Left lung (tissue), 10 donors: ENCODE results near the gene PDE4D. TPM values are rescaled to one million over a fixed set of nuclear protein-coding genes. Genes with fewer than 3 reads are reported as not detected.

ENCODE experiments used
- ATAC-seq: fragments of 200-7000 bp; cut with Tn5 transposase; one replicate; pipeline ENCODE4 v1.9.1; 2020; ENCODE audit warnings: moderate library complexity
- DNase-seq, 4 donors: peaks; one replicate each; pipeline ENCODE4 v3.0.0-alpha.2; 2013 to 2020
- H3K27ac ChIP-seq, 2 donors: fragments of 200-600 bp; sonication (generic) in 1 of 2; one replicate each; pipeline versions ENCODE4 v1.5.0 to v1.8.0; 2020 to 2021
- H3K27me3 ChIP-seq, 2 donors: fragments of 200-600 bp; sonication (generic) in 1 of 2; one replicate each; pipeline versions ENCODE4 v1.5.0 to v1.8.0; 2020 to 2021
- H3K36me3 ChIP-seq, 2 donors: fragments of 200-600 bp; sonication (generic) in 1 of 2; one replicate each; pipeline versions ENCODE4 v1.5.0 to v1.8.0; 2020 to 2021
- H3K4me1 ChIP-seq, 2 donors: fragments of 200-600 bp; one replicate each; pipeline ENCODE4 v1.8.0; 2021
- H3K4me3 ChIP-seq, 2 donors: fragments of 200-600 bp; sonication (generic) in 1 of 2; one replicate each; pipeline versions ENCODE4 v1.5.0 to v1.8.0; 2020 to 2021; ENCODE audit warnings: mild to moderate bottlenecking in 1 of 2
- H3K9me3 ChIP-seq, 2 donors: fragments of 200-600 bp; sonication (generic) in 1 of 2; one replicate each; pipeline versions ENCODE4 v1.5.0 to v1.8.0; 2020 to 2021
- intact Hi-C, 2 donors: fragments of 100-400 bp; cut with DNase I; formaldehyde crosslinking; loops; one replicate each; pipeline versions ENCODE4 v1.11.2 to v1.14.2; 2022
- polyA plus RNA-seq, 6 donors: library from polyadenylated mRNA; unstranded; fragments of 120-200 nt; gene quantifications; one replicate each; pipeline ENCODE4 v1.2.1, GENCODE V29; 2013; ENCODE audit not compliant: insufficient read length in 6 of 6
- total RNA-seq, 2 donors: library from RNA; stranded (reverse); fragmentation: NEBNext Ultra II Directional; extraction: Animal tissue kit (Norgen Biotek cat#: 25700); gene quantifications; one replicate each; pipeline ENCODE4 v1.2.1, GENCODE V29; 2021
- TF ChIP-seq, protein P1 (sequence below), 2 donors: fragments of 200-600 bp; sonication (generic) in 1 of 2; IDR thresholded peaks; one replicate each; pipeline versions ENCODE4 v1.5.0 to v1.8.0; 2021; ENCODE audit warnings: antibody characterized with exemption in 2 of 2
- donor health status: DM: no; HTN: yes; CAD: no.
- donor health status: DM: no; HTN: no; CAD: no.

PDE4D gene
- total and polyA plus RNA-seq, 8 donors: 21.4 to 57.1 (median 25.4) TPM

DNA sequence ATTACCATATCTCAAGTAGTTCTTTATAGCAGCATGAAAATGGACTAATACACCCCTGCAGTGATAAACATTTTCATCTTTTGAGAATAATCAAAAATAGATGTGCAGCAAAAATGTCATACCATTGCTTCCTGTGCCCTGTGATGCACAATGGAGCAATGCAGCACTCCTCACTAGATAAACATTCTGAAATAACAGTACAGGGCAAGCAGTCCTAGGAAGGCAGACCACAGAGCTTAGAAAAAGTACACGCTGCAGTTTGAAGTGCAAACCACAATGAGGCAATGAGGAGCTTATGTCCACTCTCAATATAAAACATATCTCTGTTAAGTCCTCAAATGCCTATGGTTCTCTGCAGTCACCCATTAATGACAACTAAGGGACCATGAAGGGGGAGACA is 367.6 kb downstream of the PDE4D start:
- no peaks in the 10 kb centered on the region for H3K36me3 ChIP-seq
- no peak for DNase-seq
- intact Hi-C loops: no loop called here

DNA sequence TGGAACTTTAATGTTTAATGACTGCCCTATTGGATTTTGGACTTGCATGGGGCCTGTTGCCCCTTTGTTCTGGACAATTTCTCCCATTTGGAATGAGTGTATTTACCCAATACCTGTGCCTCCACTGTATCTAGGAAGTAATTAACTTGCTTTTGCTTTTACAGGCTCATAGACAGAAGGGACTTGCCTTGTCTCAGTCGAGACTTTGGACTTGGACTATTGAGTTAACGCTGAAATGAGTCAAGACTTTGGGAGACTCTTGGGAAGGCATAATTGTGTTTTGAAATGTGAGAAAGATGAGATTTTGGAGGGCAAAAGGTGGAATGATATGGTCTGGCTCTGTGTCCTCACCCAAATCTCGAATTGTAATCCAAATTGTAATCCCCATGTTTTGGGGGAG is 368.2 kb downstream of the PDE4D start:
- Histone ChIP-seq H3K9me3 (peaks cover 0 to 3% of the 10 kb centered on the region in 2 donors), H3K4me3 (no peak overlapping the region), H3K4me1 (peaks cover 0 to 3% of the 10 kb centered on the region in 2 donors), H3K27me3 (no peaks in the 10 kb centered on the region), H3K27ac (no peak overlapping the region), H3K36me3 (no peaks in the 10 kb centered on the region)
- DNase-seq: no peak
- intact Hi-C loops: no loop called here
- ATAC-seq: no peak
- TF ChIP-seq, protein P1, sequence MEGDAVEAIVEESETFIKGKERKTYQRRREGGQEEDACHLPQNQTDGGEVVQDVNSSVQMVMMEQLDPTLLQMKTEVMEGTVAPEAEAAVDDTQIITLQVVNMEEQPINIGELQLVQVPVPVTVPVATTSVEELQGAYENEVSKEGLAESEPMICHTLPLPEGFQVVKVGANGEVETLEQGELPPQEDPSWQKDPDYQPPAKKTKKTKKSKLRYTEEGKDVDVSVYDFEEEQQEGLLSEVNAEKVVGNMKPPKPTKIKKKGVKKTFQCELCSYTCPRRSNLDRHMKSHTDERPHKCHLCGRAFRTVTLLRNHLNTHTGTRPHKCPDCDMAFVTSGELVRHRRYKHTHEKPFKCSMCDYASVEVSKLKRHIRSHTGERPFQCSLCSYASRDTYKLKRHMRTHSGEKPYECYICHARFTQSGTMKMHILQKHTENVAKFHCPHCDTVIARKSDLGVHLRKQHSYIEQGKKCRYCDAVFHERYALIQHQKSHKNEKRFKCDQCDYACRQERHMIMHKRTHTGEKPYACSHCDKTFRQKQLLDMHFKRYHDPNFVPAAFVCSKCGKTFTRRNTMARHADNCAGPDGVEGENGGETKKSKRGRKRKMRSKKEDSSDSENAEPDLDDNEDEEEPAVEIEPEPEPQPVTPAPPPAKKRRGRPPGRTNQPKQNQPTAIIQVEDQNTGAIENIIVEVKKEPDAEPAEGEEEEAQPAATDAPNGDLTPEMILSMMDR (IDR thresholded peaks at IDR 0.05): no peak

More for the DNA sequence above, 367.6 kb downstream of the PDE4D start:
- peaks cover 0 to 3% of the 10 kb centered on the region in 2 donors for H3K4me1 ChIP-seq
- no peak overlapping the region for H3K27ac ChIP-seq
- no peaks in the 10 kb centered on the region for H3K27me3 ChIP-seq
- TF ChIP-seq, protein P1 (IDR thresholded peaks at IDR 0.05): no peak
- H3K4me3 ChIP-seq: no peak overlapping the region
- peak; percentile 73 for ATAC-seq
- peaks cover 0 to 3% of the 10 kb centered on the region in 2 donors for H3K9me3 ChIP-seq

DNA sequence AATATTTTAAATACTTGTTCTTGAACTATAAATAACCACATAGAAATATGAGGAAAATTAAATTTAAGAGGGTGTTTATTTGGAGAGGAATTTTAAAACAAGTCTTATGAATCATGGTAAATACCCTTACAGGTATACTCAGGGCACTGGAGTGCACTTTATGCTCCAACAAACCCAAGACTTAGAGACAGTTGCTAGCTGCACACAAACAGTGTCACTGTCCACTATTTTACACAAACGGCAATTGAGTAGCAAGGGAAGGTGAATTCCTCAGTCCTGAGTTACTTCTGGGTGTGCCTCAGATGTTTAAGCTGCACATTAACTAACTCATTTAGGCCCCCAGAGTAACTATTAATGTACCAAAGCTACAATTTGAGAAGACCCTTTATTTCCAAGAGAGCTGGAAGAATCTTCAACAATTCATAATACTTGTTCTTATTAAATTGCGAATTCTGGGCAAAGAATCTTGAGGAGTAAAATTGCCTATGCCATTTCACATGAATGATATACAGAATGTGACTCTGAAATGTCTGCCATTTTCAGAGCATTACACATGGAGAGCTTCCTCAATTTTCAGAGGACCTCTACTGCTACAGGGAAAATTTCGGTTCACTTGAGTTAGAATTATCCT is 371.2 kb downstream of the PDE4D start:
- DNase-seq (peak in 2 of 4 donors; percentile 37 to 39), ATAC-seq (peak; percentile 91)
- TF ChIP-seq, protein P1 (IDR thresholded peaks at IDR 0.05): no peak
- Histone ChIP-seq H3K27ac (peak overlapping the region; percentile 20 to 55), H3K27me3 (no peaks in the 10 kb centered on the region), H3K36me3 (no peaks in the 10 kb centered on the region), H3K4me3 (no peak overlapping the region), H3K4me1 (peaks cover 0 to 3% of the 10 kb centered on the region in 2 donors), H3K9me3 (peaks cover 0 to 3% of the 10 kb centered on the region in 2 donors)
- intact Hi-C loops: no loop called here

DNA sequence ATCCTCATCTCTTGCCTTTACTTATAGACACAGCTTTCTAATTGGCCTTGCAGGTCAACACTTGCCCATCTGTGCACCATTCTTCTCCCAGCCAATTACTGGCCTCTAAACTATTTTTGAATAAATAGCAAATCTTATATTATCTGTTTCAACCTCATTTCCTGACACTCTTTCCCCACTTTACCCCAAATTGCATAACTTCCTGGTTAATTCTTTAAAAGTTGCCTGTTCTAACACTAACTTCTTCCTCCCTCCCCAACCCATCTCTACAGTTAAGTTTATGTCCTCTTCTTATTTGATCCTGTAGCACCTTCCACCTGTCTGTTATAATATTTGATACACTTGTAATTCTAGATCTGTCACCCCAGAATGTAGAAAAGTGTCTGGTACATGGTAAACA is 372.1 kb downstream of the PDE4D start:
- Histone ChIP-seq H3K4me1 (peaks cover 0 to 3% of the 10 kb centered on the region in 2 donors), H3K9me3 (peaks cover 0 to 3% of the 10 kb centered on the region in 2 donors), H3K36me3 (no peaks in the 10 kb centered on the region), H3K4me3 (no peak overlapping the region), H3K27ac (peak overlapping the region; percentile 16 to 50), H3K27me3 (no peaks in the 10 kb centered on the region)
- ATAC-seq (no peak), DNase-seq (no peak)
- intact Hi-C loops: no loop called here
- TF ChIP-seq, protein P1 (IDR thresholded peaks at IDR 0.05): no peak

DNA sequence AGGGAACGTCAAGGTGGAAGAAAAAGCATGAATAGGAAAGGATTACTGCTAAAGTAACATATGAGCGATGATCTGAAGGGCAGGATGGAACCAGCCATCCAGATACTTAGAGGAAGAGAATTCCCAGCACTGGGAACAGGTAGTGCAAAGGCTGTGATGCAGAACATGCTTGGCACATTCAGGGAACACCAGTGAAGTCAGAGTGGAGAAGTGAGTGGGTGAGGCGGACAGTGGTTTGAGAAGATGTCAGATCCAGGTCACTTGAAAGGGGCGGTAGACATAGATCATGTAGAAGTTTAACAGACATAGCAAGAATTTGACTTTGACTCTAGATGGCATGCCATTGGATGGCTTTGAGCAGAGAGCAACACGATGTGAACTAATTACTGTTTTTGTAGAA is 374.2 kb downstream of the PDE4D start:
- Histone ChIP-seq H3K36me3 (no peaks in the 10 kb centered on the region), H3K4me3 (no peak overlapping the region), H3K4me1 (peaks cover 0 to 3% of the 10 kb centered on the region in 2 donors), H3K27ac (no peak overlapping the region), H3K27me3 (no peaks in the 10 kb centered on the region), H3K9me3 (peaks cover 0 to 3% of the 10 kb centered on the region in 2 donors)
- DNase-seq (no peak), ATAC-seq (no peak)
- intact Hi-C loops: no loop called here
- TF ChIP-seq, protein P1 (IDR thresholded peaks at IDR 0.05): no peak
